ENCODE measurements around the gene OSBPL1A.

OSBPL1A gene

DNA sequence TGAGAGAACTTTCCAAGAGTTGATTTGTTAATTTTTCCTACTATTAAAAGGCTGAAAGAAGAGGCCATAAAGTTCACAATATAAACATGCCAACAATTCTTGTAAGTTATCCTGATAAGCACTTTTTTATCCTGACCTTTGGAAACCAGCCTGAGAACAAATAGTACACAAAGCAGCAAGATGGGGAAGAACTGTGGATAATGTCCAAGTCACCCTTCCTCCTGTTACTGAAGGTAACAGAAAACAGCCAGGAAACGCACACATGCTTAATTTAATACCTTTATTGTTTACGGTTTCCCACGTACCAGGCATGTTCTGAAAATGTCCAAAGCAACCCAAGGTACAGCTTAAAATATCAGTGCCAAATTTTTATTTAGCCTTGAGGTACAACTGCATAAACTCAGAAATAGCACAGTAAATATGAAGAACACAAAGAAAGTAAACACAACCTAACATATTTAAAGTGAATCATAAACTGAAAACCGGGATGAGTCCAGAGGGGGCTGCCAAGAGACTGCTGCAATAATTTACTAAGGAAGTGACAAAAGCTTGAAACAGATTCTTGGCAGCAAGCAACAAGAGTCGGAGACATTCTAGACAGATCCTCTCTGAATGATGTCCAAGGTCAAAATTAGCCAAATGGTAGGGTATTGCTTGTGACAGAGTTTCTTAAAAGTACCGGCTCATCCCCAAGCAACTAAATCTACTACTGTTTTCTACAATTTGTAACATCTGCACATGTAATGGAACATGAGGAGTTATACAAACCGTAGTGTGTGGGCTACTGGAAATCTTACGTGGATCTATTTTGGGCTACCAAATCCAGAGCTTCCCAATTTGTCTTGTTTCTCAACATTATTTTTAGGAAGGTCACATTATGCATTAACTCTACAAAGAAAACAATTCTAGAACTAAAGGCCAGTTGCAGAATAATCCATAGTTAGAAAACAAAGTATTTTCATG, 165.6 kb downstream of the OSBPL1A start:
- TF ChIP-seq TAF1 (IDR thresholded peaks at IDR 0.05; ENCODE audit: borderline replicate concordance, low read depth, low read length) (no peak), POLR2AphosphoS5 (IDR thresholded peaks at IDR 0.05; ENCODE audit: low read depth, low read length) (no peak), POLR2A (IDR thresholded peaks at IDR 0.05; ENCODE audit: low read depth, low read length) (no peak)
- FAIRE-seq (no peak), DNase-seq (ENCODE audit: insufficient read length) (no peak)

DNA sequence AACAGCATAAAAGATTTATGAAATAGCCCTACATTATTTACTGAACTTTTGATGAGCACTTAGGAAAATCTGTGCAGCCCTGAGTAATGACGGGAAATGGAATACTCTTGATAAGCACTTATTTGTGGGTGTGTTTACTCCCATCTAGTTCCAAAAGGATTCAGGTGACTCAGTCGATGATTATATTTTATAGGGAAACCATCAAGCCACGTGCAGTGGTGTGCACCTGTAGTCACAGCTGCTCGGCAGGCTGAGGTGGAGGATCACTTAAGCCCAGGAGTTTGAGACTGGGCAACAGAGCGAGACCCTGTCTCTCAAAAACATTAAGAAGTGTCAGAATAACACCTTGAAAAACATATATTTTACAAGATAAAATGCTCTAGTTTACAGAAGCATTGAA, 166.9 kb downstream of the OSBPL1A start:
- FAIRE-seq: no peak
- no peak for DNase-seq (ENCODE audit: insufficient read length)
- no peak for TF ChIP-seq POLR2A (IDR thresholded peaks at IDR 0.05; ENCODE audit: low read depth, low read length)
- TF ChIP-seq TAF1 (IDR thresholded peaks at IDR 0.05; ENCODE audit: borderline replicate concordance, low read depth, low read length): no peak
- TF ChIP-seq POLR2AphosphoS5 (IDR thresholded peaks at IDR 0.05; ENCODE audit: low read depth, low read length): no peak

DNA sequence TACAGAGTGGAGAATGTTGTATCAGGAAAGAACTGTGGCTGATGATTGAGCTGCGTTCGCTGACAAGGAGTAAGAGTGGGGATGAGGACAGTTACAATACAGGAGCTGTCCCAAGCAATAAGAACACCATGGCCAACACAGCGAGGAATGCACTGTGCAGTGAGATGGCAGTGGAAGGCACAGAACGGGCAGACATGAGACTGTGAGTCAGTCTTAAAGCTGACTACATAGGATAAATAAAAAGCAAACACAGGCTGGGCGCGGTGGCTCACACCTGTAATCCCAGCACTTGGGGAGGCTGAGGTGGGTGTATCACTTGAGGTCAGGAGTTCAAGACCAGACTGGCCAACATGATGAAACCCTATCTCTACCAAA, 169.0 kb downstream of the OSBPL1A start:
- TF ChIP-seq TAF1 (IDR thresholded peaks at IDR 0.05; ENCODE audit: borderline replicate concordance, low read depth, low read length): no peak
- no peak for TF ChIP-seq POLR2AphosphoS5 (IDR thresholded peaks at IDR 0.05; ENCODE audit: low read depth, low read length)
- no peak for TF ChIP-seq POLR2A (IDR thresholded peaks at IDR 0.05; ENCODE audit: low read depth, low read length)
- DNase-seq (ENCODE audit: insufficient read length) (no peak), FAIRE-seq (no peak)

DNA sequence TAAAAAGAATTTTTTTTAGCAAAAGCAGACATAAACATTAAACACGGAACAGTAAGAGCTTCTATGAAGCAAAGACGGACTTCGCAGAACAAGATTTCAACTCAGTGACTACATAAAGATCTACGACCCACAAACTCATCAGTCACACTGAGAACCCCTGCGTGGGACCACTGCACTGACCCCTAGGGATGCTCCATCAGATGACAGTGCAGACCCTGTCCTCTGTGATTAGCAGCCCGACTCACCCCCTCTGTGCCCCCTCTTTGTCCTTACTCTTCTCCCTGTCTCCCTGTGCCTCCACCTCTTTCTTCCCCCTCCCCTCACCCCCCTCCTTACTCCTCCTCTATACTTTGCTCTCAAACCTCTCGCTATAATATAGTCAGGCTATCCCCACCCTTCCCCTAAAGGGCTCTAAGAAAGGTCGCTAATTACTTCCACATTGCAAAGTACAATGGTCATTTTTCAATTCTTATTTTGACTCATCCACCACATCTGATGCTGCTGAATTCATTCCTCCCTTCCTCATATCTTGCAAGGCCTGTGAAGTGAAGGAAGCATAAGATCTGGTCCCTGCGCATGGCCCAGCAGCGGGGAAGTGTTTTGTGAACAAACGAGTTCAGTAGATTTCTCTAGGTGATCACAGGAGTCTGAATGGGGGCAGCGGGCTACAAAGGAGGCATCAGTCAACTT, 169.5 kb downstream of the OSBPL1A start:
- TF ChIP-seq POLR2A (IDR thresholded peaks at IDR 0.05; ENCODE audit: low read depth, low read length) (no peak), POLR2AphosphoS5 (IDR thresholded peaks at IDR 0.05; ENCODE audit: low read depth, low read length) (no peak), TAF1 (IDR thresholded peaks at IDR 0.05; ENCODE audit: borderline replicate concordance, low read depth, low read length) (no peak)
- no peak for DNase-seq (ENCODE audit: insufficient read length)
- no peak for FAIRE-seq

DNA sequence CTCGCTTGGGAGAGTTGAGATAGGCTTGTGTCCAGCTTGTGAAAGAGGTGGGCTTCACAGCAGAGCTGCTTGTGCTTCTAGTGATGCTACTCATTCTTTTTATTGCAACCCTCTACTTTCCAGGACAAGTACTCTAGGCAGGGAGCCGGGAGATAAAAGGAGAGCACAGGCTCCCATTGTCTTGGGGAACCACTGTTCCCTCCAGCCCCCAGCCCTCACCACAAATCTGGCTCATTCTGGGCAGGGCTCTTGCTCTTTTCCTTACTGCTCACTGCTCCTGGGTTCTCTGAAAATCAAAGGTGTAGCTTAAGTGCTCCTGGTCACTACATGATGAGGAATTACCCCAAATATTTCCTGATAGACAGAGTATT, 177.3 kb downstream of the OSBPL1A start:
- TF ChIP-seq TAF1 (IDR thresholded peaks at IDR 0.05; ENCODE audit: borderline replicate concordance, low read depth, low read length) (no peak), POLR2AphosphoS5 (IDR thresholded peaks at IDR 0.05; ENCODE audit: low read depth, low read length) (no peak), POLR2A (IDR thresholded peaks at IDR 0.05; ENCODE audit: low read depth, low read length) (no peak)
- DNase-seq (ENCODE audit: insufficient read length): no peak
- FAIRE-seq: no peak

DNA sequence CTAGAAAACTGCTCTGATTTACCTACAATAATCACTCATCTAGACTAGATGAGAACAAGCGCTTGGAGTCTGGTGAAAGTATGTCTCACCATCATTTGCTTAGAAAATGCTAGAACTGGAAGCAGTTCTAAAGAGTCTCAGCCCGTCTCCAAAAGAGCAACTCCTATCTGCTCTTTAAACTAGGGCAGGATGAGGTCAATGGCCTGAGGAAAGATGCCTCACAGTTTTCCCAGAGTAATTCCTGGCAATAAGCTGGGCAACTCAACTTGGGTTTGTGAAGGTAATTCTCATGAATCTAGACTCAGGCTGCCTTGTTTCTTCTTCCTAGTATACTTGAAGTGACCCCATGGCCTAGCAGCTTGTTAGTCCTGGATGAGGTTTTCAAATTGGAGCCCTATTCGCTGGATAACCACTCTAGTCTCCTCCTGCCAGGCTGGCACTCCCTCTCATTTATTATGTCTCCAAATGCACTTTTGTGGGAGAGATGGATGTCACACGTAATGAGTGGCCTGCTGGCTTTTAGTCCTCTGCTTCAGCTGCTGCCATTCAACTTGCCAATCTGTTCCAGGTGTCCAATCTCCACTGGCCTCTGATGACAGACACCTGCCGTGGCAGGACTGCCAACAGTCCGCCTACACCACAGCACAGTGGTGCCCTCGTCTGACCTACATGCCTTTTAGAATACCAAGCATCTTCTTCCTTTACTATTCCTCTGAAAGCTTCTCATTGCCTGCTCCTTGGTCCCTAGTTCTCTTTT, 177.9 kb downstream of the OSBPL1A start:
- no peak for TF ChIP-seq POLR2A (IDR thresholded peaks at IDR 0.05; ENCODE audit: low read depth, low read length)
- no peak for TF ChIP-seq TAF1 (IDR thresholded peaks at IDR 0.05; ENCODE audit: borderline replicate concordance, low read depth, low read length)
- no peak for TF ChIP-seq POLR2AphosphoS5 (IDR thresholded peaks at IDR 0.05; ENCODE audit: low read depth, low read length)
- FAIRE-seq (no peak), DNase-seq (ENCODE audit: insufficient read length) (no peak)

DNA sequence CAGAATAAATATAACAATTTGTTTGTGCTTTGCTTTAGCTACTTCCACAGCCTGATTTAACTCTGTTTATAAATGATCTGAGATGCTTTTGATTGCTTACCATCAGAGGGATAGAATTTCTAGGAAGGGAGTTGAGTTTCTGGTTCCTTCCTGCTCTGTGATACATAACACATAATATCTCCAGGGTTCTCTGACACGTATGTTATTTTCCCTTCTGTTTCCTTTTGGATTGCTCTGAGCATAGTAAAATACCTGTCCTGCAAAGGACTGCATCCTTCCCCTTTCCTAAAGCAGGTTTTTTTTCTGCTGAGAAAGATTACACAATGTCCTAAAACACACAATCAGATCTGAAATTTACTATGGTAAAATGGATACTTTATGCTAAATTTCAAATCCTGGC, 182.7 kb downstream of the OSBPL1A start:
- FAIRE-seq: no peak
- DNase-seq (ENCODE audit: insufficient read length): no peak
- TF ChIP-seq POLR2AphosphoS5 (IDR thresholded peaks at IDR 0.05; ENCODE audit: low read depth, low read length) (no peak), TAF1 (IDR thresholded peaks at IDR 0.05; ENCODE audit: borderline replicate concordance, low read depth, low read length) (no peak), POLR2A (IDR thresholded peaks at IDR 0.05; ENCODE audit: low read depth, low read length) (no peak)

DNA sequence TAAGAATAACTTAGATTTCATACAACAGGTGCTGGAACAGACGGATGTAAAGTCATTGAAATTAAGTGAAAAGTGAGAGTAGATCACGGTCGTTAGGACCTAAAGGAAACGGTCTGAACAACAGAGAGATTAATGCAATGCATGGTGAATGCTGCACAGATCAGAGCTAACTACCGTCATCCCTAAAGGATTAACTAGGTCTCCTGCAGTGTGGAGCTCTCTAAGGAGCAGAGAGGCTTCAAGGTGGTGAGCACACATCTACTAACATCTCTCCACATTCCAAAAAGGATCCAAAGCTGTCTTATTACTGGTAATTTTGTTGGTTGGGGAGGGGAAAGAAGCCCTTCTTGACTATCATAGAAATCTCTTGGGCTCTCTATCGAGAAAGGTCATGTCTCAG, 183.5 kb downstream of the OSBPL1A start:
- TF ChIP-seq POLR2AphosphoS5 (IDR thresholded peaks at IDR 0.05; ENCODE audit: low read depth, low read length): no peak
- FAIRE-seq (no peak), DNase-seq (ENCODE audit: insufficient read length) (no peak)

DNA sequence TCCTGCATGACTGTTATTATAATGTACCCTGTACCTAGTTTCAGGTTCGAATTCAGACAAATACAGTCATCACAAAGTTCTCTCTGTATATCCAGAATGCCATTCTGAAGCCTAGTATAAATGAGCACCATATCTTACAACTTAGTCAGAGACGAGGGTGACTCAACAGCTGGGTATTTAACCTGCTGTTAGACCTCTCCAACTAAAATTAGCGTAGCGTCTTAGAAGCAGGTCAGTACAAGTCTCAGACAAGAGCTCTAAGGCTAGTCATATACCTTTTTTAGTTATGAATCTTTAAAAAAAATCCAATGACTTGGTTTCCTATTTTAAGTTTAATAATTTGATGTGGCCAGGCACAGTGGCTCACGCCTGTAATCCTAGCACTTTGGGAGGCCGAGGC, 184.7 kb downstream of the OSBPL1A start:
- no peak for FAIRE-seq

DNA sequence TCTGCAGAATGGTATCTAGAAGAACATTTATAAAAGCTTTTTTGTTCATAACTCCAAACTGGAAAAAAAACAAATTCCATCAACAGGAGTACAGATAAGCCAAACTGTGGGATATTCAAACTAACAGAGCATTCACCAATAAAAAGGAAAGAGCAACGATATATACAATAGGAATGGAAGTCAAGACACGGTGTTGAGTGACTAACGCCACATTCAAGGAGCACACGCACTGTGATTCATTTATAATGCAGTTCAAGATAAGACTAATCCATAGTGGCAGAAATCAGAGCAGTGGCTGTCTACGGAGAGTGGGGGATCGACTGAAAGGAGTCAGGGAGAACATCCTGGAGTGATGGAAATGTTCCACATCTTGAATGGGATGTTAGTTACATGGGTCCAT, 188.1 kb downstream of the OSBPL1A start:
- no peak for TF ChIP-seq TAF1 (IDR thresholded peaks at IDR 0.05; ENCODE audit: borderline replicate concordance, low read depth, low read length)
- no peak for TF ChIP-seq POLR2A (IDR thresholded peaks at IDR 0.05; ENCODE audit: low read depth, low read length)
- no peak for FAIRE-seq
- no peak for DNase-seq (ENCODE audit: insufficient read length)

More for the DNA sequence above, 184.7 kb downstream of the OSBPL1A start:
- no peak for DNase-seq (ENCODE audit: insufficient read length)
- TF ChIP-seq POLR2AphosphoS5 (IDR thresholded peaks at IDR 0.05; ENCODE audit: low read depth, low read length) (no peak), POLR2A (IDR thresholded peaks at IDR 0.05; ENCODE audit: low read depth, low read length) (no peak), TAF1 (IDR thresholded peaks at IDR 0.05; ENCODE audit: borderline replicate concordance, low read depth, low read length) (no peak)

DNA sequence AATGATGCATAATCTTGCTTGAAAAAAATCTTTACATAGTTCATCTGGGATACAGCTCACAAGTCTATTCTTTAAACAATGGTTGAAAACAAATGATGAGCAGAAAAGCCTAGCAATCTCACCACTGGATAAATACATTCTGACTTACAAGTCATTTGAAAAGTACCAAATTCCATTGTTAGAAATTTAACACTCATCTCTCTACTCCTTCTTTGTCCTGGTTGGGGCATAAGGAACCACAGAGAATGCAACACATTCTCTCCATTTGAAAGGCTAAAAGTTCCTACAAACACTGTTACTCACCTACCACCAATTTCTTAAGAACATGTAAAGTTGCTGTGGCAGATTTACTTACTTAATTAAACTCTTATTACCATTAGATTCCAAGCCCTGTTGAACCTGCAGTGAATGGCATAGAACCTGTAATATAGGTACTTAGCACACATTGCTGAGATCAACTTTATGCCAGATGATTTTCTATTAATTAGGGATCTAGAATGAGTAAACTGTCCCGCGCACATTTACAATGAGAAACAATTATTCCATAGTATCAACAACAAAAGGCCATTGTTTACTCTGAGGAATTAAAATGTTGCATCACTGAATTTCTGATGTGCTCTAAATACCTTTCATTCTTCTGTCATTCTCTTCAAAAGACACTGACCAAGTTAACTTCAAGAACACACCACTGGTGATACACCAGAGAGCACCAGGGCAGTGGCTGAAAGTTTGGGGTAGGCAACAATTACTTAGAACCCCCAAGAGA, 189.2 kb downstream of the OSBPL1A start:
- DNase-seq (ENCODE audit: insufficient read length): no peak
- no peak for FAIRE-seq

More for the DNA sequence above, 189.2 kb downstream of the OSBPL1A start:
- TF ChIP-seq POLR2A (IDR thresholded peaks at IDR 0.05; ENCODE audit: low read depth, low read length) (no peak), POLR2AphosphoS5 (IDR thresholded peaks at IDR 0.05; ENCODE audit: low read depth, low read length) (no peak), TAF1 (IDR thresholded peaks at IDR 0.05; ENCODE audit: borderline replicate concordance, low read depth, low read length) (no peak)
